Uterus (tissue), 2 donors: ENCODE data around the gene ITGB1.

Experiments used
- CTCF ChIP-seq, 4 experiments: fragments of 200-600 bp in 2 of 4; fragments of 450-650 bp in 2 of 4; sonication (generic) in 2 of 4; IDR thresholded peaks; one replicate each; pipeline ENCODE4 v1.5.1; 2016 to 2019; ENCODE audit warnings: antibody characterized with exemption in 4 of 4, mild to moderate bottlenecking in 2 of 4, moderate library complexity in 1 of 4
- POLR2A ChIP-seq, 2 donors: fragments of 450-650 bp; IDR thresholded peaks; one replicate each; pipeline ENCODE4 v1.6.1; 2016; ENCODE audit warnings: antibody characterized with exemption in 2 of 2, mild to moderate bottlenecking in 1 of 2, moderate library complexity in 1 of 2

- TF ChIP-seq CTCF (IDR thresholded peaks at IDR 0.05): no peak
- no peak for TF ChIP-seq POLR2A (IDR thresholded peaks at IDR 0.05)
These were observed 52.6 kb downstream of the ITGB1 start for GRCh38 chr10:32905466-32905865.
